ENCODE measurements around the gene IL10RB.
"Not testable (repeated sequence)": the region's sequence is repeated elsewhere in the genome, so short reads cannot be mapped to it uniquely, and the experiment has no call there.

DNA sequence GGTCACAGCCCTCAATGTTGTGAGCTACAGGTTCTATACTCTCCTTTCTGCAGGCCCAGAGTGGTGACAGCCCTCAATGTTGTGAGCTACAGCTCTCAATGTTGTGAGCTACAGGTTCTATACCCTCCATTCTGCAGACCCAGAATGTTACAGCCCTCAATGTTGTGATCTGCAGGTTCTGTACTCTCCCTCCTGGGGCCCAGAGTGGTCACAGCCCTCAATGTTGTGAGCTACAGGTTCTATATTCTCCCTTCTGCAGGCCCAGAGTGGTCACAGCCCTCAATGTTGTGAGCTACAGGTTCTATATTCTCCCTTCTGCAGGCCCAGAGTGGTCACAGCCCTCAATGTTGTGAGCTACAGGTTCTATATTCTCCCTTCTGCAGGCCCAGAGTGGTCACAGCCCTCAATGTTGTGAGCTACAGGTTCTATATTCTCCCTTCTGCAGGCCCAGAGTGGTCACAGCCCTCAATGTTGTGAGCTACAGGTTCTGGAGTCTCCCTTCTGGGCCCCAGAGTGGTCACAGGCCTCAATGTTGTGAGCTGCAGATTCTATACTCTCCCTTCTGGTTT lies 26.5 kb upstream of the IL10RB start:
- TF ChIP-seq, protein P1, sequence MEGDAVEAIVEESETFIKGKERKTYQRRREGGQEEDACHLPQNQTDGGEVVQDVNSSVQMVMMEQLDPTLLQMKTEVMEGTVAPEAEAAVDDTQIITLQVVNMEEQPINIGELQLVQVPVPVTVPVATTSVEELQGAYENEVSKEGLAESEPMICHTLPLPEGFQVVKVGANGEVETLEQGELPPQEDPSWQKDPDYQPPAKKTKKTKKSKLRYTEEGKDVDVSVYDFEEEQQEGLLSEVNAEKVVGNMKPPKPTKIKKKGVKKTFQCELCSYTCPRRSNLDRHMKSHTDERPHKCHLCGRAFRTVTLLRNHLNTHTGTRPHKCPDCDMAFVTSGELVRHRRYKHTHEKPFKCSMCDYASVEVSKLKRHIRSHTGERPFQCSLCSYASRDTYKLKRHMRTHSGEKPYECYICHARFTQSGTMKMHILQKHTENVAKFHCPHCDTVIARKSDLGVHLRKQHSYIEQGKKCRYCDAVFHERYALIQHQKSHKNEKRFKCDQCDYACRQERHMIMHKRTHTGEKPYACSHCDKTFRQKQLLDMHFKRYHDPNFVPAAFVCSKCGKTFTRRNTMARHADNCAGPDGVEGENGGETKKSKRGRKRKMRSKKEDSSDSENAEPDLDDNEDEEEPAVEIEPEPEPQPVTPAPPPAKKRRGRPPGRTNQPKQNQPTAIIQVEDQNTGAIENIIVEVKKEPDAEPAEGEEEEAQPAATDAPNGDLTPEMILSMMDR (IDR thresholded peaks at IDR 0.05 in 2 of 3, conservative IDR thresholded peaks at IDR 0.05 in 1 of 3; ENCODE audit: control insufficient read depth in 2 of 3, extremely low read depth in 1 of 3, insufficient read depth in 1 of 3, low read depth in 3 of 3, low read length in 3 of 3): not testable (repeated sequence)
- not testable (repeated sequence) for TF ChIP-seq NFXL1 (IDR thresholded peaks at IDR 0.05; ENCODE audit: borderline replicate concordance); PAX5 (IDR thresholded peaks at IDR 0.05; ENCODE audit: borderline replicate concordance, low read depth, low read length); BACH1 (IDR thresholded peaks at IDR 0.05; ENCODE audit: borderline replicate concordance); EZH2 (IDR thresholded peaks at IDR 0.05; ENCODE audit: borderline replicate concordance, control insufficient read depth, low read depth, low read length); HDAC2 (IDR thresholded peaks at IDR 0.05); SIN3A (IDR thresholded peaks at IDR 0.05; ENCODE audit: low read depth, low read length)
